ENCODE data around the gene RNF167. TPM values are rescaled to one million over a fixed set of nuclear protein-coding genes. Genes with fewer than 3 reads are reported as not detected.
A peak's percentile ranks its signal among the peaks of the same experiment; 100 is the strongest.

The RNF167 gene
- total and polyA plus RNA-seq, 2 donors (not counting 3 experiments of a cell fraction or from before 2014, with no cell fraction given), result 60.2 to 87.6 TPM

DNA sequence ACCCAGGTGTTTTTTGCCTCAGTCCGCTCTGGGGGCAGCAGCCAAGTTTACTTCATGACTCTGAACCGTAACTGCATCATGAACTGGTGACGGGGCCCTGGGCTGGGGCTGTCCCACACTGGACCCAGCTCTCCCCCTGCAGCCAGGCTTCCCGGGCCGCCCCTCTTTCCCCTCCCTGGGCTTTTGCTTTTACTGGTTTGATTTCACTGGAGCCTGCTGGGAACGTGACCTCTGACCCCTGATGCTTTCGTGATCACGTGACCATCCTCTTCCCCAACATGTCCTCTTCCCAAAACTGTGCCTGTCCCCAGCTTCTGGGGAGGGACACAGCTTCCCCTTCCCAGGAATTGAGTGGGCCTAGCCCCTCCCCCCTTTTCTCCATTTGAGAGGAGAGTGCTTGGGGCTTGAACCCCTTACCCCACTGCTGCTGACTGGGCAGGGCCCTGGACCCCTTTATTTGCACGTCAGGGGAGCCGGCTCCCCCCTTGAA is 42.8 kb upstream of the RNF167 start:
- dilution Hi-C loops (cut with MboI; ENCODE audit: extremely low pct_ligation_motif_present, low sequenced_read_pairs) (no loop called here), intact Hi-C loops (cut with micrococcal nuclease) (no loop called here)
- BruUV-seq (replicated peaks), result TSS peak; percentile 29

DNA sequence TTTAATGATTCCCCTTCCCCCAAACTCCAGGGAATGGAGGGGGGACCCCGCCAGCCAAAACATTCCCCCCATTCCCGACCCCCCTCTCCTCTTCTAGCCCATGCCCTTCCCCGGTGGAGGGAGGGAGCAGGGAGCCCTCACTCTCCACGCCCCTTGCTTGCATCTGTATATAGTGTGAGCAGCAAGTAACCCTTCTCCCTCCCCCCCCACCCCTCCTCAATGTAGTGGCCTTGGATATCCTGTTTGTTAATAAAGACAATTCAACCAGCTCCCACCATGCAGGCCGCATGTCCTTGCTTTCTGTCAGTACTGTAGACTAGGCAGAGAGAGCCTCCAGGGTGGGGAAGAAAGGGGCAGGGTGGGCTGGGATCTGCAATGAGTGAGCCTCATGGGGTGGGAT is 42.3 kb upstream of the RNF167 start:
- FAIRE-seq (no peak), DNase-seq (ENCODE audit: low read depth, low spot score) (no peak)
- peaks cover 10% of the 10 kb centered on the region for H3K4me1 ChIP-seq (ENCODE audit: control insufficient read depth, extremely low read depth, insufficient read depth, low read length)
- intact Hi-C loops (cut with micrococcal nuclease) (no loop called here), dilution Hi-C loops (cut with MboI; ENCODE audit: extremely low pct_ligation_motif_present, low sequenced_read_pairs) (no loop called here)
- H3K9me3 ChIP-seq (replicated peaks; ENCODE audit: control insufficient read depth, insufficient read depth, low read length), result no peaks in the 10 kb centered on the region
- no TSS peak for BruUV-seq (replicated peaks)
- H3K36me3 ChIP-seq (ENCODE audit: control insufficient read depth in 2 of 2, extremely low read depth in 1 of 2, insufficient read depth in 2 of 2, low read length in 2 of 2), result peaks cover 0 to 42% of the 10 kb centered on the region in 2 experiments
- H3K79me2 ChIP-seq (ENCODE audit: control insufficient read depth, insufficient read depth, low read length), result no peaks in the 10 kb centered on the region
- H3K4me3 ChIP-seq (replicated peaks in 1 of 3; ENCODE audit: insufficient read depth in 1 of 3, low read depth in 1 of 3, low read length in 3 of 3), result no peak overlapping the region
- no peaks in the 10 kb centered on the region for H4K20me1 ChIP-seq (replicated peaks; ENCODE audit: control insufficient read depth, extremely low read depth, insufficient read depth, low read length)
- no peaks in the 10 kb centered on the region for H3K27me3 ChIP-seq (ENCODE audit: control insufficient read depth in 2 of 2, insufficient read depth in 2 of 2, low read length in 2 of 2)
- H3K9ac ChIP-seq (replicated peaks; ENCODE audit: extremely low read depth, insufficient read depth, low read length), result no peak overlapping the region
- no peaks in the 10 kb centered on the region for H3K9me1 ChIP-seq (replicated peaks; ENCODE audit: control insufficient read depth, extremely low read depth, insufficient read depth, low read length)
- POLR2A ChIA-PET, result no interaction called here
- H3K4me2 ChIP-seq (ENCODE audit: insufficient read depth, low read length), result no peak overlapping the region
- TF ChIP-seq POLR2AphosphoS5 (IDR thresholded peaks at IDR 0.05; ENCODE audit: insufficient read depth, low read depth, low read length), result no peak
- TF ChIP-seq POLR2A (IDR thresholded peaks at IDR 0.05; ENCODE audit: low read depth, low read length), result no peak
- TF ChIP-seq MYC (IDR thresholded peaks at IDR 0.05; ENCODE audit: low read depth, low read length), result no peak
- TF ChIP-seq, protein P1, sequence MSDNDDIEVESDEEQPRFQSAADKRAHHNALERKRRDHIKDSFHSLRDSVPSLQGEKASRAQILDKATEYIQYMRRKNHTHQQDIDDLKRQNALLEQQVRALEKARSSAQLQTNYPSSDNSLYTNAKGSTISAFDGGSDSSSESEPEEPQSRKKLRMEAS (IDR thresholded peaks at IDR 0.05; ENCODE audit: insufficient read depth, insufficient read length), result no peak
- TF ChIP-seq GATA2 (IDR thresholded peaks at IDR 0.05; ENCODE audit: insufficient read depth, insufficient read length, low read depth, low read length), result no peak
- TF ChIP-seq EZH2 (IDR thresholded peaks at IDR 0.05; ENCODE audit: borderline replicate concordance, low read depth, low read length, severe bottlenecking), result no peak
- TF ChIP-seq FOS (IDR thresholded peaks at IDR 0.05; ENCODE audit: borderline replicate concordance, insufficient read depth, low read length), result no peak
- H3K27ac ChIP-seq (ENCODE audit: insufficient read depth, low read depth, low read length), result no peak overlapping the region
- CTCF ChIA-PET, result no interaction called here
- no peak overlapping the region for H2AFZ ChIP-seq (ENCODE audit: low read depth, low read length)

More for the DNA sequence above, 42.8 kb upstream of the RNF167 start:
- Histone ChIP-seq H3K9ac (replicated peaks; ENCODE audit: extremely low read depth, insufficient read depth, low read length) (no peak overlapping the region), H3K36me3 (ENCODE audit: control insufficient read depth in 2 of 2, extremely low read depth in 1 of 2, insufficient read depth in 2 of 2, low read length in 2 of 2) (peaks cover 0 to 45% of the 10 kb centered on the region in 2 experiments), H3K27me3 (ENCODE audit: control insufficient read depth in 2 of 2, insufficient read depth in 2 of 2, low read length in 2 of 2) (no peaks in the 10 kb centered on the region), H3K27ac (ENCODE audit: insufficient read depth, low read depth, low read length) (no peak overlapping the region), H3K4me3 (replicated peaks in 1 of 3; ENCODE audit: insufficient read depth in 1 of 3, low read depth in 1 of 3, low read length in 3 of 3) (no peak overlapping the region), H3K9me3 (replicated peaks; ENCODE audit: control insufficient read depth, insufficient read depth, low read length) (no peaks in the 10 kb centered on the region), H3K4me2 (ENCODE audit: insufficient read depth, low read length) (no peak overlapping the region), H2AFZ (ENCODE audit: low read depth, low read length) (no peak overlapping the region), H3K9me1 (replicated peaks; ENCODE audit: control insufficient read depth, extremely low read depth, insufficient read depth, low read length) (no peaks in the 10 kb centered on the region), H3K4me1 (ENCODE audit: control insufficient read depth, extremely low read depth, insufficient read depth, low read length) (peaks cover 10% of the 10 kb centered on the region), H3K79me2 (ENCODE audit: control insufficient read depth, insufficient read depth, low read length) (no peaks in the 10 kb centered on the region), H4K20me1 (replicated peaks; ENCODE audit: control insufficient read depth, extremely low read depth, insufficient read depth, low read length) (no peaks in the 10 kb centered on the region)
- no peak for FAIRE-seq
- TF ChIP-seq EZH2 (IDR thresholded peaks at IDR 0.05; ENCODE audit: borderline replicate concordance, low read depth, low read length, severe bottlenecking), result no peak
- no peak for TF ChIP-seq GATA2 (IDR thresholded peaks at IDR 0.05; ENCODE audit: insufficient read depth, insufficient read length, low read depth, low read length)
- TF ChIP-seq POLR2A (IDR thresholded peaks at IDR 0.05; ENCODE audit: low read depth, low read length), result no peak
- no peak for TF ChIP-seq MYC (IDR thresholded peaks at IDR 0.05; ENCODE audit: low read depth, low read length)
- TF ChIP-seq FOS (IDR thresholded peaks at IDR 0.05; ENCODE audit: borderline replicate concordance, insufficient read depth, low read length), result no peak
- DNase-seq (ENCODE audit: low read depth, low spot score), result no peak
- POLR2A ChIA-PET, result no interaction called here
- CTCF ChIA-PET, result interaction anchor here (1.2 to 1.5 kb wide), 4 partner anchors 12 to 109 kb away, joined by 3 to 7 read pairs (median 5); no protein-coding TSS in a partner anchor

All from endothelial cell of umbilical vein (primary cell).